Endodermal cell (in vitro differentiated cells): ENCODE results near the gene FBXO8. TPM values are rescaled to one million over a fixed set of nuclear protein-coding genes. Genes with fewer than 3 reads are reported as not detected.
A peak's percentile ranks its signal among the peaks of the same experiment; 100 is the strongest.

Experiments used
- DNase-seq: peaks from one replicate; pipeline ENCODE4 v3.0.0-alpha.2; 2017
- H3K27ac ChIP-seq: 2 replicates; pipeline ENCODE4 v1.5.1; 2013; ENCODE audit warnings: mild to moderate bottlenecking, low read depth, low read length, moderate library complexity
- H3K27me3 ChIP-seq: 2 replicates; pipeline ENCODE4 v1.6.1; 2013; ENCODE audit warnings: mild to moderate bottlenecking, low read length, moderate library complexity; ENCODE audit not compliant: insufficient read depth, control insufficient read depth, poor library complexity, severe bottlenecking
- H3K36me3 ChIP-seq: 2 replicates; pipeline ENCODE4 v1.7.0; 2013; ENCODE audit warnings: mild to moderate bottlenecking, low read length, moderate library complexity; ENCODE audit not compliant: control insufficient read depth, insufficient read depth
- H3K4me1 ChIP-seq: one replicate; pipeline ENCODE4 v1.7.0; 2013; ENCODE audit warnings: low read length; ENCODE audit not compliant: control insufficient read depth, insufficient read depth
- H3K4me3 ChIP-seq: 2 replicates; pipeline ENCODE4 v1.5.1; 2013; ENCODE audit warnings: mild to moderate bottlenecking, low read length, moderate library complexity
- H3K9ac ChIP-seq: 2 replicates; pipeline ENCODE4 v1.6.1; 2013; ENCODE audit warnings: mild to moderate bottlenecking, low read length, moderate library complexity; ENCODE audit not compliant: poor library complexity, severe bottlenecking; ENCODE audit errors: extremely low read depth
- H3K9me3 ChIP-seq: 2 replicates; pipeline ENCODE4 v1.6.1; 2013; ENCODE audit warnings: mild to moderate bottlenecking, low read length, moderate library complexity; ENCODE audit not compliant: control insufficient read depth
- H3K27ac Mint-ChIP-seq: 2 replicates; pipeline ENCODE4 v1.8.0; 2020; ENCODE audit warnings: mixed read lengths
- H3K27me3 Mint-ChIP-seq: 2 replicates; pipeline ENCODE4 v1.8.0; 2021; ENCODE audit warnings: mild to moderate bottlenecking, mixed read lengths; ENCODE audit not compliant: insufficient read depth
- H3K36me3 Mint-ChIP-seq: 2 replicates; pipeline ENCODE4 v1.8.0; 2020; ENCODE audit warnings: low read depth, mixed read lengths
- H3K4me1 Mint-ChIP-seq: 2 replicates; pipeline ENCODE4 v1.8.0; 2020; ENCODE audit warnings: mixed read lengths
- H3K4me3 Mint-ChIP-seq: 2 replicates; pipeline ENCODE4 v1.8.0; 2020; ENCODE audit warnings: mild to moderate bottlenecking, moderate library complexity, mixed read lengths
- H3K9me3 Mint-ChIP-seq: 2 replicates; pipeline ENCODE4 v1.8.0; 2020; ENCODE audit warnings: mild to moderate bottlenecking, mixed read lengths
- WGBS, 2 experiments: methylation state at CpG; one replicate each; pipeline versions ENCODE4 v1.1.5 to v1.1.7; 2013; ENCODE audit warnings: missing lambda C conversion rate in 2 of 2, mixed read lengths in 1 of 2; ENCODE audit not compliant: insufficient coverage in 1 of 2, insufficient read length in 1 of 2; 5-methylcytosine and 5-hydroxymethylcytosine counted together
- total RNA-seq, 2 donors: library from RNA; stranded (reverse); fragmentation: NEBNext Ultra II Directional in 1 of 2; extraction: Animal tissue kit (Norgen Biotek cat#: 25700) in 1 of 2; gene quantifications; 2 replicates in 1 of 2; 3 replicates in 1 of 2; pipeline ENCODE4 v1.2.1, GENCODE V29; 2021
- TF ChIP-seq, protein P1 (sequence below): fragments of 200-600 bp; sonication (generic); conservative IDR thresholded peaks from 2 replicates; pipeline ENCODE4 v1.5.0; 2021; ENCODE audit warnings: antibody characterized with exemption, mild to moderate bottlenecking

FBXO8 gene
- total RNA-seq, 2 donors from 2014 or later = 9.4 to 9.8 TPM

DNA sequence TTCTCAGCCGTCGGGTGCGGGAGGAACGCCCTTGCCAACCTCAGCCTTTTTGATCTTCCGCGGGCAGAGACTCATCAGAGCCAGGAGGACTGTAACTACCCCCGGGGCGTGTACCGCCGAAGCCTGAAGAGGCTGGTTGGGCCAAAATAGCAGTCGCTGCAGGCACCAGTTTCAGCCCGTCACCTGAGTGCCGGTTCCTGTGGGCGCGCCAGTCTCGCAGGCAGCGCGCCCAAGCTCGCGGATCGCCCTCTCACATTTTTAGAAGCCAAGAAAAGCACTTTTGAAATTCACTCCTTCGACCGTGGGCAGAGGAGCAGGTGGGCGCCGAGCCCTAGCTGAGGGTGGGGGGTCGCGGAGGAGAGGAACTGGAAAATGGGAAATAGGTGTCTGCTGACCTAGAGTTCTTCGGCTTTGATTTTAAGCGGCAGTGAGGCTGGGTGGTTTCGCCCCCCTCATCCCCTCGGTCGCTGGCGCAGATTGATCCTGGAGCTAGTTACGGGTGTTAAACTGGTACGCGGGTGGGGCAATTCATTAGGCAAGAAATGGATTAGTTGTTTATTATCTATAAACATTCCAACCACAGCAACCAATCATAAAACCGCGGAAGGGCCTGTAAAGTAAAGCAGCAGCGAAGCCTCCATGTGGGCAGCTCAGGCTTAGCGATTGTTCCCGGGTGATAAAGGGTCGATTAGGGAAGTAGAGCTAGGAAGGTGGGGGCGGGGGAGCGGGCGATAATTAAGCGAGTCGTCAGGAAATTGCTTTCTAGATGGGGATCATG lies 69.2 kb downstream of the FBXO8 start:
- Histone ChIP-seq H3K9ac (peak overlapping the region; percentile 16), H3K36me3 (no peaks in the 10 kb centered on the region), H3K27me3 (peaks cover 99% of the 10 kb centered on the region), H3K9me3 (no peaks in the 10 kb centered on the region), H3K27ac (no peak overlapping the region), H3K4me1 (peaks cover 3% of the 10 kb centered on the region), H3K4me3 (peak overlapping the region; percentile 76)
- Mint-ChIP-seq H3K4me3 (peak overlapping the region; percentile 58), H3K27ac (peak overlapping the region; percentile 49), H3K36me3 (no peaks in the 10 kb centered on the region), H3K27me3 (peaks cover 98% of the 10 kb centered on the region), H3K9me3 (no peaks in the 10 kb centered on the region), H3K4me1 (peaks cover 53% of the 10 kb centered on the region)
- DNase-seq = peak; percentile 84
- 2 to 3% methylated on average over 10 to 44 of the region's 47 CpGs for WGBS, 2 experiments
- TF ChIP-seq, protein P1, sequence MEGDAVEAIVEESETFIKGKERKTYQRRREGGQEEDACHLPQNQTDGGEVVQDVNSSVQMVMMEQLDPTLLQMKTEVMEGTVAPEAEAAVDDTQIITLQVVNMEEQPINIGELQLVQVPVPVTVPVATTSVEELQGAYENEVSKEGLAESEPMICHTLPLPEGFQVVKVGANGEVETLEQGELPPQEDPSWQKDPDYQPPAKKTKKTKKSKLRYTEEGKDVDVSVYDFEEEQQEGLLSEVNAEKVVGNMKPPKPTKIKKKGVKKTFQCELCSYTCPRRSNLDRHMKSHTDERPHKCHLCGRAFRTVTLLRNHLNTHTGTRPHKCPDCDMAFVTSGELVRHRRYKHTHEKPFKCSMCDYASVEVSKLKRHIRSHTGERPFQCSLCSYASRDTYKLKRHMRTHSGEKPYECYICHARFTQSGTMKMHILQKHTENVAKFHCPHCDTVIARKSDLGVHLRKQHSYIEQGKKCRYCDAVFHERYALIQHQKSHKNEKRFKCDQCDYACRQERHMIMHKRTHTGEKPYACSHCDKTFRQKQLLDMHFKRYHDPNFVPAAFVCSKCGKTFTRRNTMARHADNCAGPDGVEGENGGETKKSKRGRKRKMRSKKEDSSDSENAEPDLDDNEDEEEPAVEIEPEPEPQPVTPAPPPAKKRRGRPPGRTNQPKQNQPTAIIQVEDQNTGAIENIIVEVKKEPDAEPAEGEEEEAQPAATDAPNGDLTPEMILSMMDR = no peak

DNA sequence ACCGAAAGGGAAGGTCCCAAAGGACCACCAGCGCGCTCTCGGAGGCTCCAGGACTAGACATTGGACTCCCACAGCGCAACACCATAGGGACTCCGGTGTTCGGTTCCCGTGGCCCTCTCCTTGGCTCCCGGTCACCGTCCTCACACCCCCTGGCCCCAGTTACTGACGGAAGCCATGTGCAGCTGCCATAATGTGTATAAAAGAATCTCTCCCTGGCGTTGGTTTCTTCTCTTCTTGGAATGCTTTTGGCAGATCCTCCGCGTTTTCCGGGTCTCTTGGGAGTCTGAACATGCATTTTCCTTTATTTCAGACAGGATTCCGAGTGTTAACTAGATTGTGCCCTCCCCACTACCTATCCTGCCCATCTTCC lies 69.8 kb downstream of the FBXO8 start:
- no peak overlapping the region for H3K9ac ChIP-seq

DNA sequence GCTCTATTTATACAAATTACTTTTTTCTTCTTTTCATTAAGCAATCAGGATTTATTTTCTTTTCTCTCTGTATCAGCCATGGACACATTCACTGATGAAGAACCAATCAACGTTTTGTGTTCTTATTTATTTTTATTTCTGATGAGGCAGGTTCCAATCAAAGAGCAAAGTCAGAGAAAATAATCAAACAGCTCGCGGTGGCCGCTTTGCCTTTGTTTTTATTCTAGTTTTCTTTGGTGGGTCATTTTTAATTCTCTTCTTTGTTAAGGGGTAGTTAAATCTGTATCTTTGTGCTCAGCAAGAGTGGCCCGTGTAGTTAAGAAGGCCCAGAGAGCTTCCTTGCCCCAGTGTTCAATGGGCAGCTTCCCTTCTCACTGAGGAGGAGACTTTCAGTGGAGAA lies 71.4 kb downstream of the FBXO8 start:
- H3K4me1 ChIP-seq = peaks cover 3% of the 10 kb centered on the region
- H3K9me3 Mint-ChIP-seq = no peaks in the 10 kb centered on the region
- peak overlapping the region; percentile 67 for H3K4me3 ChIP-seq
- DNase-seq = no peak
- no peaks in the 10 kb centered on the region for H3K36me3 ChIP-seq
- peaks cover 44% of the 10 kb centered on the region for H3K4me1 Mint-ChIP-seq
- WGBS, 2 experiments = 9 to 19% methylated on average over 3 to 5 of the region's 5 CpGs
- peaks cover 86% of the 10 kb centered on the region for H3K27me3 Mint-ChIP-seq
- H3K27ac Mint-ChIP-seq = no peak overlapping the region
- peaks cover 98% of the 10 kb centered on the region for H3K27me3 ChIP-seq
- no peak overlapping the region for H3K27ac ChIP-seq
- TF ChIP-seq, protein P1 = no peak
- H3K9ac ChIP-seq = no peak overlapping the region
- H3K36me3 Mint-ChIP-seq = no peaks in the 10 kb centered on the region
- no peaks in the 10 kb centered on the region for H3K9me3 ChIP-seq
- H3K4me3 Mint-ChIP-seq = peak overlapping the region; percentile 17

More for the DNA sequence above, 69.8 kb downstream of the FBXO8 start:
- H3K27ac ChIP-seq = no peak overlapping the region
- H3K4me1 ChIP-seq = peaks cover 3% of the 10 kb centered on the region
- DNase-seq = peak; percentile 63
- H3K36me3 ChIP-seq = no peaks in the 10 kb centered on the region
- Mint-ChIP-seq H3K27ac (no peak overlapping the region), H3K4me1 (peaks cover 53% of the 10 kb centered on the region), H3K9me3 (no peaks in the 10 kb centered on the region), H3K36me3 (no peaks in the 10 kb centered on the region), H3K27me3 (peaks cover 98% of the 10 kb centered on the region), H3K4me3 (peak overlapping the region; percentile 58)
- peaks cover 99% of the 10 kb centered on the region for H3K27me3 ChIP-seq
- H3K4me3 ChIP-seq = peak overlapping the region; percentile 76
- TF ChIP-seq, protein P1 = no peak
- WGBS, 2 experiments = 3 to 7% methylated on average over 9 to 16 of the region's 16 CpGs
- no peaks in the 10 kb centered on the region for H3K9me3 ChIP-seq
